ENCODE measurements around the gene ZNF415.
"Not testable (repeated sequence)": the region's sequence is repeated elsewhere in the genome, so short reads cannot be mapped to it uniquely, and the experiment has no call there.

Gene ZNF415

GRCh38 chr19:53102206-53102755, 30.4 kb downstream of the ZNF415 start:
- DNase-seq = no peak

DNA sequence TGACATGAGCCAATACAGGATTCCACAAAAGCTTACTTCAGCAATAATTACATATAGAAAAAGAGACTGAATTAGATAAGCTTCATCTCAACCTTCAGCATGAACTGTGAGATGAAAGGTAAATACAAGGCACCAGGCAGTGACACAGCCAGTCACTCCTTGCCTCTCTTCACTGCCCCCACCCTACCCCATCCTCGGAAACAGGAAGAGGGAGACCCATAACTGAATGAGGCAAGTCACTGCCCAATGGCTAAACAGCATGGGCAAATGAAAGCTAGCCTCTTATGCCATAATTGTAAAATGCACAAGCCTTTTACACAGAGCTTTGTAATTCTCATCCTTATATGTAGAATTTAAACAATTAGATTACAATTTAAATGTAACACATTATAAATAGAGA, 31.2 kb downstream of the ZNF415 start:
- DNase-seq = no peak

- not testable (repeated sequence) for DNase-seq
Observed at GRCh38 chr19:53098570-53098969, 34.1 kb downstream of the ZNF415 start.

GRCh38 chr19:53096982-53097690, 35.6 kb downstream of the ZNF415 start:
- DNase-seq = not testable (repeated sequence)

GRCh38 chr19:53096579-53096978, 36.1 kb downstream of the ZNF415 start:
- DNase-seq = not testable (repeated sequence)

DNA sequence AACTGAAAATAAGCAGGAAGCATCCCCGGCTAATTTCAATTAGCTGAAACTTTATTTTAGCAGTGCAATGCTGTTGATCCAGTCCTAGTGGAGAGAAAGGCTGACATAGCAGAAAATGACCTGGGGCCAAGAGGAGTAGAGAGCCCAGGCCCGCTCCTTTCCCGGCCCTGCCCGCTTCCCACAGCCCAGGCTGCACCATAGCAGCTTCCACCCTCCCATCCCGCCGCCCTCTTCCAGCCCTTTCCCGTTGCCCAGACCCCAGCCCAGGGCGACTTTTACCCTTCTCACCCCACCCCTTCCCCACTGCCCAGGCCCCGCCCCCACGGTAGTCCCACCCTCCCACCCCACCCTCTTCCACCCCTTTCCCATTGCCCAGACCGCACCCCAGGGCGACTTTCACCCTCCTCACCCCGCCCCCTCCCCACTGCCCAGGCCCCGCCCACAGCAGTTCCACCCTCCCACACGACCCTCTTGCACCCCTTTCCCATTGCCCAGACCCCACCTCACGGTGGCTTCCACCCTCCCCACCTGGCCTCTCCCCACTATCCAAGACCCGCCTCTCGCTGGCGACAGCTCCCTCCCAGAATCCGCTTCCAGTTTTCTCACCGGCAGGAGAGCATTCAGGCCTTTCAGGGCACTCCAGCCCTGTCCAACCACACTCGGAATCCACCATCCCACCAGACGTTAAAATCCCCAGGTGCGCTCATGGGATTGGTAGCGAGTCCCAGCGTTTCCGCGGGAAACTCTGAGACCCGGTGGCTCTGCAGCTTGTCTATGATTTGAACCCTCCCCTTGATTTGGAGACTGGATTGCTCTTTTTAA, 37.7 kb downstream of the ZNF415 start:
- DNase-seq = no peak

DNA sequence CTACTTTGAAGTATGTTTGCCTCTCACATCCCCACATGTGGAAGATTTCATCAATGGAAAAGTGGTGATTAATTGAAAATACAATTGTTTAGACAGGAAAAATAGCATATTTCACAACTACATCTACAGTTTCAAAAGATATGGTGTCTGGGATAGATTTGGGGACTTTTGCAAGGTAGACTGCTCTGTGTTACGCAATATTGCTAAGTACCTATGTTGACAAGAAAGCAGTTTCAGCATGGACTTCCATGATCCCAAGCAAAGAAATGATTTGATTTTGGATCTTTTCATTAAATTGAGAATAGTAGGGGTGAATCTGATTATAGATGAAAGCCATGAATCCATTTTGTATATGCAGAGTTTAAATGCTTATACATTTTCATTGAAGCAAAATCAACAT, 40.0 kb downstream of the ZNF415 start:
- no peak for DNase-seq

DNA sequence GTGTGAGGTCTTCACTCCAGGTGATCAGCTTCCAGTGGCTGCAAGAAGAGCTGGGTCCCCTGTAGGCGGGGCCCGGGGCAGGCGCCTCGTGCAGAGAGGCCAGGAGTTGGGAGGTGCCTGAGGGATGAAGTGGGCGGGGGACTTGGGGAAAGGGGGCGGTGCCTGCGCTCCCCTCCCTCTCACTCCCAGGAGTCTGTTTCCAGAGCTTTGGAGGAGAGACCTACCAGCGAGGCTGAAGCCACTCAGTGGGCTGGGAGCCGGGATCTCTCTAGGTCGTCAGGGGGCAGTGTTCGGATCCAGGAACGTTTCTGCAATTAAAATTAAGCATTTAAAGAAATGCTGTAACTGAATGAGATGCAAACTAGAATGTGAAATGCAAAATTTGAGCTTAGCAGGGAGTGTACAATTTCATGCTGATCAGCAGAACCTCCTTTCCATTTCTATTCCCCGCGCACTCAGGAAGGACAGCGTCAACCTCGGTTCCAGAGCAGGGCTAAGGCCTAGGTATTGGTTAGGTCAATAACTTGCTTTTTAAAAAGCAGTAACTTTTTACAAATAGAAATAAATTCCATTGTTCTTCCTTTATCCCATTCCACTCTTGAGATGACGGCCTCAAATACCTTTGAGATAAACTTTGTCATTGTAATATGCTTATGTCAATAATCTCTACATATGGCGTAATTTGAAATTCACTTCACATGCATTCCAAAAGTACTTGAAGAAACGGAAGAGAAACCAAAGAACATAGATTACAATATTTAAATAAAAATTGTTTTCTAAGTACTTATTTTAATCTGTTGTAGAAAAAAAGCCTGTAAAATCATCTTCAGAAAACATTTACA, 41.1 kb downstream of the ZNF415 start:
- no peak for DNase-seq

DNA sequence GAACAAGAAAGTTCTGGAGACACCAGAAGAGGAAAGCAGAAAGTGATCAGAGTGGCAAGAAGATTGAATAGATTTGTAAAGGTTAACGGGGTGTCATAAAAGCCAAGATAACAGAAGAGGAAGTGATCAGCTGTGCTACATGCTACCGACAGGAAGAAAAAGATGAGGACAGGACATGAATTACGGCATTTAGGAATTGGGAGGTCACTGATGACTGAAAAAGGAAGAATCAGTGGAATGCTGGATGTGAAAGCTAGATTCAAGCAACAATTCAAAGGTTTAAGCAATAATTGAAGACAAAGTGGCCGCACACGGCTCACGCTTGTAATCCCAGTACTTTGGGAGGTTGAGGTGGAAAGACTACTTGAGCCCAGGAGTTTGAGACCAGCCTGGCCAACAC, 44.6 kb downstream of the ZNF415 start:
- no peak for DNase-seq

DNA sequence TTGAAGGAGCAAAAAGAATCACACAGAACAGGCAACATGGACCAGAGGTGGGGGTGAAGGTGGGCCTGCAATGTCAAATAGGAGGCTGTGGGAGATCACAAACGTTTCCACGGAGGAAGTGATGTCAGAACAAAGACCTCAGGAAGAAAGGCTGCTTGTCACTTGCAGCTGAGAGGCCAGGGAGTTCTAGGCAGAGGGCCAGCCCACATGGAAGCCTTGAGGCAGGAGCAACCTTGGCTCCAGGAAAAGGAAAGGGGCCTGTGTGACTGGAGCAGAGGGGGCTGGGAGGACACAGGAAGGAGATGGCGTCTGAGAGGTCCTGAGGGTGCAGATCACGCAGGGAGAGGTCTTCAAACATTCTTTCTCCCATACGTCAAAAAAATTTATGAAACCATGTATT, 45.8 kb downstream of the ZNF415 start:
- no peak for DNase-seq

GRCh38 chr19:53085496-53085895, 47.2 kb downstream of the ZNF415 start:
- DNase-seq = no peak

DNA sequence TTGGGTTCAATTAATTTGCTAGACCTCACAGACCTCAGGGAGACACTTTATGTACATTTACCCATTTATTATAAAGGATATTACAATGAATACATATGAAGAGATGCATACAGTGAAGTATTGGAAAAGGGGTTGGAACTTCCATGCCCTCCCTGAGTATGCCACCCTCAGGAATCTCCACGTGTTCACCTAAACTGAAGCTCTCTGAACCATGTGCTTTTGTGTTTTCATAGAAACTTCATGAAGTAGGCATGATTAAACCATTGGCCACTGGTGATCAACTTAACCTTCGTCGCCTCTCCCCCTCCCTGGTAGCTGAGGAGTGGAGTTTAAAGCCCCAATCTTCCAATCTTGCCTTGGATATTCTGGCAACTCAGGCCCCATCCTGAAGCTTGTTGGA, 49.8 kb downstream of the ZNF415 start:
- DNase-seq = no peak

- DNase-seq = no peak
Observed at GRCh38 chr19:53079313-53079924, 53.3 kb downstream of the ZNF415 start.

GRCh38 chr19:53078668-53079067, 54.0 kb downstream of the ZNF415 start:
- DNase-seq = no peak

DNA sequence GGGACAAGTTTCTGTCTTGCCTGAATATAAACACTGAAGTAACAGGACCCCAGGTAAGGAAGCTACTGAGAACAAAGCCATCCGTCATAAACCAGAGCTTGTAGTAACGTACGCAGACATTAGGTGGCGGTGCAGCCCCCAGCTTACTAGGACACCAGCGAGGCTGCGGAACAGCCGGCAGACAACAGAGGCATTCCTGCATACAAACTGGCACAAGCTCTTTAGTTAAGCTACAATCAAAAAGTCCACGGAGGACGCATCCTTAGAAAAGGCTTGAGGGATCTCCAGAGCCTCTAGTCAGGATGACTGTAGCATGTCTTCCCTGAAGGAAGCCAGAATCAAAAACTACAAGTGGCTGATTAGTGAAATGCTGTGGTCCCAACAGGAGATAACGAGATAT, 55.7 kb downstream of the ZNF415 start:
- DNase-seq = no peak

DNA sequence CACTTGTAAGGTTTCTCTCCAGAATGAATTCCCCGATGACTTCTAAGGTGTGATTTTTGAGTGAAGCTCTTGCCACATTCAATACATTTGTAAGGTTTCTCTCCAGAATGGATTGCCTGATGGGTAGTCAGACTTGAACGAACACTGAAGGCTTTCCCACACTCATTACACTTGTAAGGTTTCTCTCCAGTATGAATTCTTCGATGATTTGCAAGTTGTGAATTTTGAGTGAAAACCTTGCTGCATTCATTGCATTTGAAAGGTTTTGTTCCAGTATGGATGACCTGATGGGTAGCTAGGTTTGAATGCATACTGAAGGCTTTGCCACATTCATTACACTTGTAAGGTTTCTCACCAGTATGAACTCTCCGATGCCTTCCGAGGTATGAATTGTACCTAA, 63.9 kb downstream of the ZNF415 start:
- DNase-seq = no peak

DNA sequence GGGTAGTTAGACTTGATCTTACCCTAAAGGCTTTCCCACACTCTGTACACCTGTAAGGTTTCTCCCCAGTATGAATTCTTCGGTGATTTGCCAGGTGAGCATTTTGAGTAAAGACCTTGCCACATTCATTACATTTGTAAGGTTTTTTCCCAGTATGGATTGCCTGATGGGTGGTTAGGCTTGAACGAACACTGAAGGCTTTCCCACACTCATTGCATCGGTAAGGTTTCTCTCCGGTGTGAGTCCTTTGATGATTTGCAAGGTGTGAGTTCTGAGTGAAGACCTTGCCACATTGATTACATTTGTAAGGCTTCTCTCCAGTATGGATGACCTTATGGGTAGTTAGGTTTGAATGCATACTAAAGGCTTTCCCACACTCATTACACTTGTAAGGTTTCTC, 64.5 kb downstream of the ZNF415 start:
- DNase-seq = no peak

- DNase-seq = no peak
Observed at GRCh38 chr19:53057904-53058580, 74.7 kb downstream of the ZNF415 start.
